22Rv1 (cell line): ENCODE results near the gene RNF175.

ENCODE experiments used
- CTCF ChIP-seq: fragments of 450-650 bp; IDR thresholded peaks from 2 replicates; pipeline ENCODE4 v1.5.1; 2017; ENCODE audit warnings: mild to moderate bottlenecking
- ZFX ChIP-seq: fragments of 450-650 bp; IDR thresholded peaks from 2 replicates; pipeline ENCODE4 v1.6.1; 2017; ENCODE audit warnings: antibody characterized with exemption, borderline replicate concordance

GRCh38 chr4:153724606-153725005 is 35.2 kb downstream of the RNF175 start:
- TF ChIP-seq CTCF, result no peak
- no peak for TF ChIP-seq ZFX
